Measurements from ENCODE around the gene PTPRE. TPM values are rescaled to one million over a fixed set of nuclear protein-coding genes. Genes with fewer than 3 reads are reported as not detected.

Gene PTPRE
- polyA plus RNA-seq, 1 donor from 2014 or later = 11.2 TPM

DNA sequence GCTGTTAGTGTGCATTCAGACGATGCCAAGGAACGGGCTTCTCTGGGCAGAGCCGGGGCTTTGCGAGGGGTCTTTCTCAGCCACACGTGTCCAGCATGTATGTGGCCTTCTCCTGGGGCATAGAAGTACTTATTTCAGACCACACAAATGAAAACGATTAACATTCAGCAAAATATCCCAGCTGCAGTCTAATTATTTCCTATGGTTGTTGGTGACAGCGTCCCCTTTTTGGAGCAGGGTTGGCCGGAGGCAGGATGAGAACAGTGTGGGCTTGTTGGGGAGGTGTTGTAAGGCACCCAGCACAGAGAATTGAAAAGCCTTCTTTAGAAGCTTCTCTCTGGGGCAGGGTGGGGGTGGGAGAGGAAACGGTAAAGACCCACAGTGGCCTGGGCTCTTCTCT, 54.2 kb downstream of the PTPRE start:
- Mint-ChIP-seq H3K4me1 (no peaks in the 10 kb centered on the region), H3K27ac (no peak overlapping the region), H3K27me3 (peaks cover 7% of the 10 kb centered on the region), H3K36me3 (no peaks in the 10 kb centered on the region), H3K9me3 (peaks cover 3 to 6% (median 3%) of the 10 kb centered on the region in 3 donors), H3K4me3 (no peak overlapping the region)

DNA sequence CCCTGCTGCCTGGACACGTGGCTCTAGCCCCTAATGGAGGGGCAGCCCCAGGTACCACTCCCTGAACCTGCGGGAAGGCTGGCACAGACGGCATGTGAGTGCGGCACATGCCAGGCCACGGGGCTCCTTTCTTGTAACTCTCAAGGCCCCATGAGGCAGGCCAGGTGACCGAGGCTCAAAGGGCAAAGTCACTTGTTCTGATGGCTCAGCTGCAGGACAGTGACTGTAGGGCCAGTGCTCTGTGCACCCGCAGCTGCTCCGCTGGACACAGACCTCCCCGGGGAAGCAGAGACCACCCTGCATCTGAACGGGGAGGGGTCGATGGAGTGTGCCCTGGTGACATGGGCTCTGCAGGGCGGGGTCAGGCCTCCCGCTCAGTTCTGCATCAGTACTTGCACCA, 55.3 kb downstream of the PTPRE start:
- no peaks in the 10 kb centered on the region for H3K9me3 Mint-ChIP-seq
- H3K27ac Mint-ChIP-seq = no peak overlapping the region

DNA sequence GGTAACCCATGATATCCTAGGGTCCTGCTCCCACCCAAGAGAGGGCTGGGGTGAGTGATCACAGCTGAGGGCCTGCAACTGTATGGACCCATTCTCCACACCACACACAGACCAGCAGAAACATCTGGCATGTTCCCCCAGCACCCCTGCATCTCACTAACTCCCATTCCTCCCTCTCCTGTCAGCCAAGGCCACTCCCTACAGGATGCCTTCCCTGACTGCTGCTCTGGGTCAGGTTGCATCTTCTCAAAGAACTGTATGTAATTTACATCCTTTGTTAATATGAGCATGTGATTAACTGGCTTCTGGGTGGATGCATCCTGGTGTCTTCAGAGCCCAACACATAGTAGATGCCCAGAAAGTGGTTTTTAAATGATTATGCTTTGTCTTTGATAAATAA, 56.2 kb downstream of the PTPRE start:
- Mint-ChIP-seq H3K9me3 (no peaks in the 10 kb centered on the region), H3K4me1 (no peaks in the 10 kb centered on the region), H3K36me3 (no peaks in the 10 kb centered on the region), H3K4me3 (no peak overlapping the region), H3K27ac (no peak overlapping the region), H3K27me3 (peaks cover 7% of the 10 kb centered on the region)

More for the DNA sequence above, 55.3 kb downstream of the PTPRE start:
- Mint-ChIP-seq H3K27me3 (peaks cover 7% of the 10 kb centered on the region), H3K36me3 (no peaks in the 10 kb centered on the region), H3K4me3 (no peak overlapping the region), H3K4me1 (no peaks in the 10 kb centered on the region)

DNA sequence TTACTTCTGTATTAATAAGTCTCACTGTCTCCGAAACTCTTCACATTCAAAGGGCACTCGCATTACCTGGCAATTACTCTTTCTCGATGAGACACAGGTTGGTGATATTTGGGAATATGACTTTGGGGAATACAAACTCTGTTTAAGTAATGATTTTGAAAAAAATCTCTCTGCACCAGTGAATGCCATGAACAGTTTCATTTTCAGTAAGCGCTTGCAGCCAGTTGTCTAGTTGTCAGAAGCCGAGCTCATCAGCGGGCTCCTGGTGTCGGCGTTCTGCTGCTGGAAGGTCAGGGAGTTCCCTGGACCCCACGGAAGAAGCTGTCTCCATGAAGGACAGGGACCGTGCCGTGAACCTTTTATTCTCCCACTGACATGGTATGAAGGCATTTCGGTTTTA, 57.7 kb downstream of the PTPRE start:
- no peak overlapping the region for H3K4me3 Mint-ChIP-seq
- H3K4me1 Mint-ChIP-seq = no peaks in the 10 kb centered on the region
- no peaks in the 10 kb centered on the region for H3K36me3 Mint-ChIP-seq
- H3K9me3 Mint-ChIP-seq = no peaks in the 10 kb centered on the region
- no peak overlapping the region for H3K27ac Mint-ChIP-seq
- H3K27me3 Mint-ChIP-seq = peaks cover 7% of the 10 kb centered on the region

DNA sequence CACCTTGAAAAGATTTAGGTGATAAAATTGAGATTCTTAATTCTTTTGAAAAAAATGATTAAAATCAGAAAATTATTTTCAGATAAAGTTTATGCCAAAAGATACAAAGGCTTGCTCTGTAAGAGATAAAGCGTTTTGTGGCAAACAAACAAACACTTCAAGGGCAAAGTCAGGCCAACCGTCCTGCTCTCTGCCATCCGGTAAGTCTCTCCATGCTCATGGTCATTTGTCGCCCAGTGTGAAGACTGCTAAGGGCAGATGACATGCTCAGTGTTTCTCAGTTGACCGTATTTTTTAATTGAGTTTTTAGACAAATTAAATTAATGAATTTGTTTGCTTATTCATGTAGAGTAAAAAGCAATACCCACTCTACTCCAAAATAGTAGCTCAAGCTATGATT, 60.0 kb downstream of the PTPRE start:
- H3K36me3 Mint-ChIP-seq = no peaks in the 10 kb centered on the region
- peaks cover 6% of the 10 kb centered on the region for H3K27me3 Mint-ChIP-seq
- H3K4me1 Mint-ChIP-seq = no peaks in the 10 kb centered on the region
- H3K9me3 Mint-ChIP-seq = no peaks in the 10 kb centered on the region
- no peak overlapping the region for H3K4me3 Mint-ChIP-seq
- H3K27ac Mint-ChIP-seq = no peak overlapping the region

DNA sequence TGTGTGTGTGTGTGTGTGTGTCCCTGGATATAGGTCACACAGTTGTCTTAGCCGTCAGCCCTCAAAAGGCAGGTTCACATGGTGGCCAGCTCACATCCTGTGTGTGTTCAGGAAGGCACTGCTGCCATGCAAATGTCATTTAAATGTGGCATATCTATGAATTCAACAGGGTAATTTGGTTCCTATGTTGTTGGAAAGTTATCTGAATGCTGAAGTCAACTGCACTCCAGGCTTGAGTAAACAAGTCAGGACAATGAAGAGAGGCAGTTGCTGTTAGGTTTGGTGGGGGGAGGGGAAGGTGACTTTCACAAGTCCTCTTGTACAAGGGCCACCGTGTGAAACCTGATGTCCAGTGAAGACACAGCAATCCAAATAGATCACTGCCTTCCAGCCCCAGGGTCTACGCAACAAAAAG, 61.1 kb downstream of the PTPRE start:
- Mint-ChIP-seq H3K27ac (no peak overlapping the region), H3K36me3 (no peaks in the 10 kb centered on the region), H3K27me3 (peaks cover 10% of the 10 kb centered on the region), H3K9me3 (no peaks in the 10 kb centered on the region), H3K4me3 (no peak overlapping the region), H3K4me1 (no peaks in the 10 kb centered on the region)

DNA sequence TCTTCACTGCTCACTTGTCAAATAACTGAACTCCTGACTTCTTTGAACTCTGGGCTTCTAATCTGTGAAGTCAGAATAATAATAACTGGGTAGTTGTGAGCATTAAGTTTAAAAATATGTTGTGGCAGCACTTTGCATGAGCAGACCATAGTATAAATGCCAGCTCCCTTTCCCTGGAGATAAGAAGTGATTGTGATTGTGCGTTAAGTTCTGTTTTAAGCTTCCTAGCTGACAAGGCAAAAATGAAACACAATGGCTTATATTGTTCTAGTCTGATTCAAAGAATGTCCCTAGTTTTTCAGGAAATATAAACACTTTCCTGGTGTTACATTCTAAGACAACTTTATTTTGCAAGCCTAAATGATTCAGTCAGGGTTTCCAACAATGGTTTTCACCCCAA, 61.8 kb downstream of the PTPRE start:
- no peaks in the 10 kb centered on the region for H3K36me3 Mint-ChIP-seq
- peaks cover 10% of the 10 kb centered on the region for H3K27me3 Mint-ChIP-seq
- no peaks in the 10 kb centered on the region for H3K9me3 Mint-ChIP-seq
- H3K27ac Mint-ChIP-seq = no peak overlapping the region
- H3K4me1 Mint-ChIP-seq = no peaks in the 10 kb centered on the region
- H3K4me3 Mint-ChIP-seq = no peak overlapping the region

DNA sequence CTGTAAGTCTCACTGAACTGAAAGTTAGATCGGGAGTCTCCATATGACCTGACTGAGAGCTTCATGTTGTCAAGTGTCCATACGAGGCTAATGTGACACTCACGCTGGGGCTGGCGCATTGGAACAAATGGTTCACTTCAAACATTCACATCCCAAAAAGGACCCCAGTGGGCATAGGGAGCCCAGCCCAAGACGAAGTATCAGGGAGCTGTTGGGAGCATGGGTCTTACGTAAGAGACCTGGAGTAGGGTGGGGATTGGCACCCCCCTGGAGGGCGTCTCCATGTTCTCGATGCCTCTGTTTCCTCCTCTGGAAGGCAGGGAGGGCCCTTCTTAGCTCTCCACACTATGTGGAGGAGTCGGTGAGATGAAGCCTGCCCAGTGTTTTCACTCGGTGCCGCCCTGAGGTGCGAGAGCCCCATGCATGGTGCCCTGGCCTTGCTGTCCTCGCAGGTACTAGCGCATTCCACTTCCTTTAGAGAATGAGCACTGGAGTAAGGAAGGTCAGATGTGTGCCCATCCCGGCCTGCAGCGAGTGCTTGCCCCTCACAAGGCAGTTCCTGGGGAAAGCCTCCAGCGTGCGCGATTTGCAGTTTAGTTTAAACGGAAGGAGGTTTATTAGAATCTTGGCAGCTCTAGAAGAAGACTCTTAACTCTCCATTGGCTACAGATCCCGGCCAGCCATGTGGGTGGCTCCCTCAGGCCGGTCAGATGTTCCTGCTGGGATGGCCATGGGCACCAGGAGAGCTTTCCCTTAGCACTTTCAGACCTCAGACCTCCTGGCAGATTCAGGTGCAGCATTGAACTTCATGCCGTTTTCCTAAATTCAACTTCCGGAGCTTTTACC, 64.4 kb downstream of the PTPRE start:
- H3K4me1 Mint-ChIP-seq = no peaks in the 10 kb centered on the region
- H3K9me3 Mint-ChIP-seq = no peaks in the 10 kb centered on the region
- peaks cover 12% of the 10 kb centered on the region for H3K27me3 Mint-ChIP-seq
- no peaks in the 10 kb centered on the region for H3K36me3 Mint-ChIP-seq
- peak overlapping the region in 1 of 4 donors; percentile 54 for H3K4me3 Mint-ChIP-seq
- no peak overlapping the region for H3K27ac Mint-ChIP-seq

DNA sequence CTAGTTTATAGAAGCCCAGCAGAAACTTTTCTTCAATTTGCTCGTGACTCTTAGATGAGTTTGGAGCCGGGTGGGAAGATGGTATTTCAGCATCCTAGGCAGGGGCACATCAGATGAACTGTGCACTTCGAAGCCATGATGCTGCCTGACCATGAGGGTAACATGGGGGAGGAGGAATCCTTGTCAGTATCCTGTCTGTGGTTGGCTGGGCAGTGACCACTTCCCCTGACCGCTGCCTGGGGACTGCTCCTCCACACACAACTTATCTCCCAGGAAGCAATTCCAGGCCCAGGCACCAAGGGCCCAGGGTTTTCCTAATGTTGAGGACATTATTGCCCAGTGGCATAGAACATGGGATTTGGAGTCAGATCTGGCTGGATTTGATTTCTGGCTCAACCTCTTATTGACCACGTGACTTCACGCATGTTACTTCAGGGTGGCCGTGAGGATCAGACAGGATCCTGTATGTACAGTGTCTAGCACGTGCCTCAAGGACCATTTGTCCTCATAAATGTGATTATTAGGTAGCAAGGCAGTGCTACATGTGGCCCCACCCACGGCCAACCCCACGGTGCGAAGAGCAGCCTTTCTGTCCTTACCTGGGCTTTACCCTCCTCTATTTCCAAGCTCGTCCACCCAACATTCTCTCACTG, 65.2 kb downstream of the PTPRE start:
- no peaks in the 10 kb centered on the region for H3K36me3 Mint-ChIP-seq
- H3K27me3 Mint-ChIP-seq = peaks cover 12% of the 10 kb centered on the region
- peak overlapping the region in 1 of 3 donors; percentile 10 for H3K27ac Mint-ChIP-seq
- H3K4me3 Mint-ChIP-seq = no peak overlapping the region
- H3K4me1 Mint-ChIP-seq = no peaks in the 10 kb centered on the region
- H3K9me3 Mint-ChIP-seq = no peaks in the 10 kb centered on the region

DNA sequence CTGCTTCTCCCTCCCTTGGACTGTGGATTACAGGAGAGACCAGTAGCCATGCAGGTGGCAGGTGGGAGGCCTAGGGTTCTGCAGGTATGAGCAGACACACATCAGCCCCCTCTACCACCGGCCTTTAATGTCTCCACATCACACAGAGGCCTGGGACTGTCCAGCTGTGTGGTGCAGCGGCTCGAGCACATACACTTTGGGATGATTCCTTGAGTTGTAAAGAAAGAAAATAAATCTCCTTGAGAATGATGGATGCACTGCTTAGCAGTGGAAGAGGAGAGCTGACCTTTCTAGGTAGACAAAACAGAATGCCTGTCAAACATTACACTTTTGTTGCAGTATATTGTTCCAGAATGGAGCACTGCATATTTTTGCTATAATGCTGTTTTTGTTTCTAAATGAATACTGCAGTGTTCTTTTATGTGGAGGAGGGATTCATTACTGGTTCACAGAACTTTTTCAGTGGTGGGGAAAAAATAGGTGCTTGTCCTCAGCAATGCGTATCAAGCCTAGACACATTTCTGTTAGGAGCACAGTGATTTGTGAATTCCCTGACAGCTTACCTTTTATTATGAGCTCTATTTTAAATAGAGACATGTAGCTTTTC, 66.0 kb downstream of the PTPRE start:
- no peaks in the 10 kb centered on the region for H3K36me3 Mint-ChIP-seq
- peak overlapping the region in 1 of 3 donors; percentile 10 for H3K27ac Mint-ChIP-seq
- peaks cover 15% of the 10 kb centered on the region for H3K27me3 Mint-ChIP-seq
- H3K4me1 Mint-ChIP-seq = no peaks in the 10 kb centered on the region
- no peaks in the 10 kb centered on the region for H3K9me3 Mint-ChIP-seq
- H3K4me3 Mint-ChIP-seq = no peak overlapping the region

DNA sequence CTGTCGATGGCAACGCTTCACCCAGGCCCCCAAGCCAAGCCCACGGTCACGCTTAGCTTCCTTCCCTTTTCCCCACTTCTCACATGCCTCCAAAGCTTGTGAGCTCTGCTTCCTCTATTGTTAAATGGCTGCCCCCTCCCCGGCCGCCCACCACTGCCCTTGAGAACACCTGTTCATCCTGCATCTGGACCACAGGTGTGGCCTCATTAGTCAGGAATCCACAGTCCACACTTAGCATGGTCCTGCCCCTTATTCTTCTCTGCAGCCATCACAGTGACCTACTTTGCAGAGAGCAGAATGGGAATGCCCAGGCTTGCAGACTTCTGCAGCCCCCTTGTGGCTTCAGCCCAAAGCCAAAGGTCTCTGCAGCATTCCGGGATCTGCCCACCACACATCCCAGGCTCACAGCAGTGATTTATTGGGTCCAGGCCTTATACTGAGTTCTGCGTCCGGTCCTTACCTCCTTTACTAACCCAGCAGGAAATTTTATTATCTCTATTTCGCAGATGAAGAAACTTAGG, 66.9 kb downstream of the PTPRE start:
- Mint-ChIP-seq H3K4me3 (no peak overlapping the region), H3K9me3 (no peaks in the 10 kb centered on the region), H3K36me3 (no peaks in the 10 kb centered on the region), H3K27me3 (peaks cover 15% of the 10 kb centered on the region), H3K4me1 (no peaks in the 10 kb centered on the region), H3K27ac (no peak overlapping the region)

DNA sequence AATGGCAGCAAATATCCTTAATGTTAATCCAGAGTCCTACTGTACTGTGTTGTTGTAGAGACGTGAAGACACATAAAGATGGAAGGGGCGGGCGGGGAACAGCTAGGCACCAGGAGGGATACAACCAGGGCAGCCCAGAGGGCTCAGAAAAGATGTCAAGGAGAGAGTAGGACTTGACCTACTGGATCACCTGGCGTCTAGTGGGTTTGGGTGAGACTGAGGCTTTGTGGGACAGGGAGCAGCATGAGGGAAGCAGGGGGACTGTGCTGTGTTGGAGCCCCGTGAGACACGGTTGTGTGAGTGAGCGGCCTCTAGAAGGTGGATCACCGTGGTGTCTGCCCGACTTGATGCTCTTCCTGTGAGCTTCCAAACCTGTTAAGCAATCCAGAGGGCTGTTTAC, 68.0 kb downstream of the PTPRE start:
- H3K9me3 Mint-ChIP-seq = peaks cover 0 to 3% (median 2%) of the 10 kb centered on the region in 3 donors
- H3K4me3 Mint-ChIP-seq = no peak overlapping the region
- no peaks in the 10 kb centered on the region for H3K36me3 Mint-ChIP-seq
- no peaks in the 10 kb centered on the region for H3K4me1 Mint-ChIP-seq
- H3K27me3 Mint-ChIP-seq = peaks cover 15% of the 10 kb centered on the region
- H3K27ac Mint-ChIP-seq = no peak overlapping the region

DNA sequence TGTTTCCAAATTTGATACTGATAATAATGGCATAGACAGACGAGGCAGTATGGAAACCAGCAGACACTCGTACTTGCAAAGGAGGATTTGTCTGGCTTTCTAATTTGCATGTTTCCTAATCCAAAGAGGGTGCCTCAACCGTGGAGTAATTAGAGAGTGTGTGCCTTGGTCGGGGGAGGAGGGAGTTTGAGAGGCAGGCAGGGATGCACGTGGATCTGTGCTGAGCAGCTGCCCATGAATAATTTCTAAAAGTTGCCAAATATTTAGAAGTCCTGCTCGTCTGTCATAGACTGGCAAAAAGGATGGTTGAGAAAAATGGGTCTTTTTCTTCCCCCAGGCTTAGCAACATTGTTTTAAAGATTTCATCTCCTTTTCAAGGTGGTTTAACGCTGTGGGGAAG, 69.4 kb downstream of the PTPRE start:
- H3K4me1 Mint-ChIP-seq = no peaks in the 10 kb centered on the region
- H3K27ac Mint-ChIP-seq = no peak overlapping the region
- no peak overlapping the region for H3K4me3 Mint-ChIP-seq
- H3K9me3 Mint-ChIP-seq = peaks cover 0 to 9% (median 4%) of the 10 kb centered on the region in 3 donors
- peaks cover 14% of the 10 kb centered on the region for H3K27me3 Mint-ChIP-seq
- no peaks in the 10 kb centered on the region for H3K36me3 Mint-ChIP-seq

DNA sequence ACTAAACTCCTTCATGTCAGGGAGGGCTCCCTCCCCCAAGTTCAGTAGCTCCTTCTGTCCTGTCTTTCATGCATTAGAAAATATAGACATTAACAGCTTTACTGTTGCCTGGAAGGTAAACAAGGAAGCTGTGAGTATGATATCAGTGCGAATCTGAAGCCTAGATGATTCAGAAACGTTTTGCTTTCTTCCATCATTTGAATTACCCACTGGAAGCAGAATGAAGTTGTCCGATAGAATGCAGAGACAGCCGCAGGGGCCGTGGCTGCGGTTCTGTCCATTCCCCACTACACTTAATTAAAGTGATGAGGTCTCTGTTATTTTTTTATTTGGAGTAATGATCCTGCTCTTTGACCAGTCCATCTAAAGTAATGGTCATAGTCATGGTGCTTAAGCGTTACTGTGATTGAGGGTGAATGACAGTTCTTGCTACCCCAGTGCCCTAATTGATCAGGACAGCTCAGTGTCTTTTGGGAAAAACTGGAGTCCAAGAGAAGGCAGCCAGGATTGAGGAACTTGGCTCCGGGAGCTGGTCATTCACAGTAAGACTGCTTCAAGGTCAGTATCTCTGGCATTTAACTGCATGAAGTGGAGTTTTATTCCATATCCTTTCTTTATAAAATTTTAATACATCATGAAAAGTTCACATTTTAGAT, 69.9 kb downstream of the PTPRE start:
- no peak overlapping the region for H3K4me3 Mint-ChIP-seq
- peak overlapping the region in 1 of 3 donors; percentile 53 for H3K27ac Mint-ChIP-seq
- peaks cover 14% of the 10 kb centered on the region for H3K27me3 Mint-ChIP-seq
- peaks cover 0 to 9% (median 4%) of the 10 kb centered on the region in 3 donors for H3K9me3 Mint-ChIP-seq
- no peaks in the 10 kb centered on the region for H3K4me1 Mint-ChIP-seq
- no peaks in the 10 kb centered on the region for H3K36me3 Mint-ChIP-seq
